GM21825 (cell line): Measurements from ENCODE around the gene ZNF282.
"Not testable (repeated sequence)": the region's sequence is repeated elsewhere in the genome, so short reads cannot be mapped to it uniquely, and the experiment has no call there.

ENCODE experiments used
- ATAC-seq: cut with Tn5 transposase; IDR thresholded peaks from one replicate; pipeline ENCODE4 v1.9.1; 2021; ENCODE audit warnings: mild to moderate bottlenecking, moderate library complexity; ENCODE audit not compliant: unreplicated experiment

The ZNF282 gene

DNA sequence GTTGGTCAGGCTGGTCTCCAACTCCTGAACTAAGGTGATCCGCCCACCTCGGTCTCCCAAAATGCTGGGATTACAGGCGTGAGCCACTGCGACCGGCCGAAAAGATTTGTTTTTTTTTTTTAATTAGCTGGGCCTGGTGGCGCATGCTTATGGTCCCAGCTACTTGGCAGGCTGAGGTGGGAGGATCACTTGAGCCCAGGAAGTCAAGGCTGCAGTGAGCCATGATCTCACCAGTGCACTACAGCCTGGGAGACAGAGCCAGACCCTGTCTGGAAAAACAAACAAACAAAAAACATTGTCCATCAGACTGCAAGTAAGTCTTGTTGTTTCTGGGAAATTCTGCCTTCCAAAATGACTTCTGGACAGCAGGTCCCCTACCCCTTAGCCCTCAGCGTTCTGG lies 27.8 kb downstream of the ZNF282 start:
- ATAC-seq: no peak

DNA sequence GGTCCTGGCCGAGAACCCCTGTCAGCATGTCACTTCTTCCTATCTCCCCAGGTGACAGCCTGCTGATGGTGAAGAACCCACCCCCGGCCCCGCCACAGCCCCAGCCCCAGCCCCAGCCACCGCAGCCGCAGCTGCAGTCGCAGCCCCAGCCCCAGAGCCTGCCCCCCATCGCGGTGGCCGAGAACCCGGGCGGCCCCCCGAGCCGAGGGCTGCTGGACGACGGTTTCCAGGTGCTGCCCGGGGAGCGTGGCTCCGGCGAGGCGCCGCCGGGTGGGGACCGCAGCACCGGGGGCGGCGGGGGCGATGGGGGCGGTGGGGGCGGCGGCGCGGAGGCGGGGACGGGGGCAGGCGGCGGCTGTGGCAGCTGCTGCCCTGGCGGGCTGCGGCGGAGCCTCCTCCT lies 28.4 kb downstream of the ZNF282 start:
- no peak for ATAC-seq

DNA sequence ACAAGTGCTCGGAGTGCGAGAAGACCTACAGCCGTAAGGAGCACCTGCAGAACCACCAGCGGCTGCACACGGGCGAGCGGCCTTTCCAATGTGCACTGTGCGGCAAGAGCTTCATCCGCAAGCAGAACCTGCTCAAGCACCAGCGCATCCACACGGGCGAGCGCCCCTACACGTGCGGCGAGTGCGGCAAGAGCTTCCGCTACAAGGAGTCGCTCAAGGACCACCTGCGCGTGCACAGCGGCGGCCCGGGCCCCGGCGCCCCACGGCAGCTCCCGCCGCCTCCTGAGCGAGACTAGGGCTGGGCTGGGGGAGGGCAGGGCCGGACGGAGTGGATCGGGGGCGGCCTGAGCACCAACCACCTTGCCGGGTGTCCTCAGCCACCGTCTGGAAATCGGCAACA lies 29.0 kb downstream of the ZNF282 start:
- no peak for ATAC-seq

DNA sequence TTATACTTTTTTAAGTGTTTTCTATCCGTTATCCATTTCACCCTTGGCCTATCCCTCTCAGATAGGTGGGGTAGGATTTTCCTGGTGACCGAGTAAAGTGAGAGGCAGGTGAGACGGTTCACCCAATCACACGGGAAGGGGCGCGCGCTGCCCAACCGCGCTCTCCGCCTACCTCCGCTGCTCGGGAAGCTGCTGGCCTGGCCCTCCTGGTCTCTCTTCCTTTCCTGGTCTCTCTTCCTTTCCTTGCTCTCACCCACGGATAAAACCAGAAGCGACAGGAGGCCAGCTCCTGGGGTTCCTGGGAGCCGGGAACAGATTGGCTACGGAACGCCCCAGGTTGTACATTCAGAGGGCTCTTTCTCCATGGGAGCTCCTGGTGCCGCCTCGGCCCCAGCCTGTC lies 29.8 kb downstream of the ZNF282 start:
- ATAC-seq: no peak

DNA sequence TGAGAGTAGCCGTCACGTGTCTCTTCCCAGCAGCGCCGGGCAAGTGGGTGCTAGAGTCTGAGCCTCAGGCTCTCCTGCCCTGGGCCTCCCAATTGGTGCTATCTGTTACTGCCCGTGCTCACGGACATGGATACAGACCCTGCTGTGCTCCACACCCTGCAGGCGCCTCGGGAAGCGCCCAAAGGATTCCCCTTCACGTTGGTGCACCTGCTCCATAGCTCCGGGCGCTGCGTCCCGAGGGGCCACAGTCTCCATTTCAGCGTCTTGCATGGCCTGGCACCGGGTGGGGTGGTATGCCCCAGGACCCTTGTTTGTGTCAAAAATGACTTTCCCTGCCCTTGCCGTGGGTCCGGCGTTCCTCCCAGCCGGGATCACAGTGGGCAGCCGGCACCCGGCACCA lies 30.3 kb downstream of the ZNF282 start:
- no peak for ATAC-seq

DNA sequence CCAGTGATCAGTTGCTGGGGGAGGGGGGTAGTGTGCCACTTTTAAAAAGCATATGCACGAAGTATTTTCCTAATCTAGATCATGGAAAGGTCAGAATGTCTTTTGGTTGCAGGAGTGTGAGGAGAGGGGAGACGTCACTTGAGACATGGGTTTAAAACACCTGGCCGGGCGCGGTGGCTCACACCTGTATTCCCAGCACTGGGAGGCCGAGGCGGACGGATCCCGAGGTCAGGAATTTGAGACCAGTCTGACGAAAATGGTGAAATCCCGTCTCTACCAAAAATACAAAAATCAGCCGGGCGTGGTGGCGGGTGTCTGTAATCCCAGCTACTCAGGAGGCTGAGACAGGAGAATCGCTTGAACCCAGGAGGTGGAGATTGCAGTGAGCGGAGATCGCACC lies 31.0 kb downstream of the ZNF282 start:
- not testable (repeated sequence) for ATAC-seq

DNA sequence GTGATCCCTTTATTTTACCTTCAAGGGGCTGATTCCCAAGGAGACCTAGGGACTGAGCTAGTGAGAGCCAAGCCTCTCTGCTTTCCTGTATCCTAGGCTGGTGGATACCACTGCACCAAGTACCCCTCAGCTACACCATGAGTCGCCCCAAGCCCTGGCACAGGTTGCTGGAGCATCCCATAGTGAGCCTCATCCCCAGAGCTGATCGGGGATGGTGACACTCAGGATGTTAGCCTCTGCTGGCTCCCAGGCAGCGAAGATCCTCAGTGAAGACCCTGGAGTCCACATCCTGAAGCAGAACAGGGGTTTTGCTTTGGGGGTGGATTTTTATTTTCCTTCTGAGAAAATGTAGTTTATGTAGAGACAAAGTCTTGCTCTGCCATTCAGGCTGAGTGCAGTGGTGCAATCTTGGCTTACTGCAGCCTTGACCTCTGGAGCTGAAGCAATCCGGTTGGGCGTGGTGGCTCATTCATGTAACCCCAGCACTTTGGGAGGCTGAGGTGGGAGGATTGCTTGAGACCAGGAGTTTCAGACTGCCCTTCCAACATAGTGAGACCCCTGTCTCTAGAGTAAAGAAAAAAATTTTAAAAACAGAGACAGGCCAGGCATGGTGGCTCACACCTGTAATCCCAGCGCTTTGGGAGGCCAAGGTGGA lies 31.6 kb downstream of the ZNF282 start:
- ATAC-seq: no peak

DNA sequence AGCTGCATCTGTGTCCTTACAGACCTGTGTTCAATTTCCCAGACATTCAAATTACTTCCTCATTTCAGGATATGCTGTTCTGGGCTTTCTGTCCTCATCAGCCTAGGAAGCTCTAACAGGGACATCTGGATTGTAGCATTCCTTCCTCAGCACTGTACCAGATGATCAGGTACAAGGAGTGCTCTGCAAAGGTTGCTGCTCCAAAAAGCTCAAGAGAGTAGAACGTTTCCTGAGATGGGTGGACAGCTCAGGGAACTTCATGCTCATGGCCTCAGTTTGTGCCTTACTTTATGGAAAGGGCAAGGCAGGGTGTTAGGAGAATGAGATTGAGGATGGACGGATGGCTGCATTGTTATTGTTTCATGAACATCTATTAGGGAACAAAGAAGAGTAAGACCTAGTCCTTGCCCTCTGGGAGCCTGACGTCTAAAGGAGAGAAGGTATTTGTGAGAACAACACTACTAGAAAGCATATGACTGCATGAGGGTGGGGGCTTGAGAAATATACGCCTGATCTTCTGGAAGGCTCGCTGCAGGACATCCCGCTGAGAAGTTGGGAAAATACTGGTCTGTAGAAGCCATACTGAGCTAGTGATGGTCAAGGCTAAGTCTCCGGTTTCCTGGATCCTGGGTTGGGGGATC lies 33.6 kb downstream of the ZNF282 start:
- no peak for ATAC-seq

DNA sequence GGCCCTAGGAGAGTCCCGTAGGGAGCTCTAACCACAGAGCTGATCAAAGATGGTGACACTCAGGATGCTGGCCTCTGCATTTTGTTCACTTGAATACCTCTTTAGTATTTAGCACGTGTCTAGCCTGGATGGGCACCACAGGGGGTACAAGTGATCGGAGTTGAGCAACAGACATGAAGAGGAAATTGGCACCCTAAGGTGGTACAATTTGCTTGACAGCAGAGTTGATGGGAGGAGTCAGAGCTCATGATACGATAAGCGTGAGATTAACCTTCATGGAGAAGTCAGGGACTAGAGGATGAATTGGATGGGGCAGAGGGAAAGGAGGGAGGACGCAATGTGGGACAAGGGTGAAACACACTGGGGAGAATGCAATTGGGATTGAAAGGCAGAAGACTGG lies 34.2 kb downstream of the ZNF282 start:
- ATAC-seq: no peak

DNA sequence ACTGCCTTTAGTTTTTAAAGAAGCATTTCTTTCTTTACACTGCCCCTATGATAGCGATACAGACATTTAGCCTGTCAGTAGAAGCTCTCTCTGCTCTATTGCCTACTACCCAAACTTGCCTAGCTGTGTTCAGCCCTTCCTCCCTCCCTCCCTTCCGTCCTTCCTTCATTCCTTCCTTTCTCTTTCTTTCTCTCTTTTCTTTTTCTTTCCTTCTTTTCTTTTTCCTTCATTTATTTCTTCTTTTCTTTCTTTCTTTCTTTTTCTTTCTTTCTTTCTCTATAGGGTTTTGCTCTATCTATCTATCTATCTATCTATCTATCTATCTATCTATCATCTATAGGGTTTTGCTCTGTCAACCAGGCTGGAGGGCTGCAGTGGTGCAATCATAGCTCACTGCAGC lies 37.0 kb downstream of the ZNF282 start:
- no peak for ATAC-seq

DNA sequence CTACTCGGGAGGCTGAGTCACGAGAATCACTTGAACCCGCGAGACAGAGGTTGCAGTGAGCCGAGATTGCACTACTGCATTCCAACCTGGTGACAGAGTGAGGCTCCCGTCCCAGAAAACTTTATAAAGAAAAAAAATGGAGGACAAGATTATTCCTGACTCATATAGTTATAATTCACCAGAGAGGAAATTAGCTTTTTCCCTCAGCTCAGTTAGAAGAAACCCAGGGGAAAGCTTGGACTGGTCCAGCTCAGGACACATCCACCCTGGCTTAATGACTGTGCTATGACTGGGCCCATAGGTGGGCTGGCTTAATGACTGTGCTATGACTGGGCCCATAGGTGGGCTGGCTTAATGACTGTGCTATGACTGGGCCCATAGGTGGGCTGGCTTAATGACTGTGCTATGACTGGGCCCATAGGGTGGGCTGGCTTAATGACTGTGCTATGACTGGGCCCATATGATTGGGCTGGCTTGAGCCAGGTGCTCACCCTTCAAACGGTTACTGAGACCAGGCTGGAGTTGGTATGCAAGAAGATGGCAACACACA lies 38.4 kb downstream of the ZNF282 start:
- not testable (repeated sequence) for ATAC-seq

DNA sequence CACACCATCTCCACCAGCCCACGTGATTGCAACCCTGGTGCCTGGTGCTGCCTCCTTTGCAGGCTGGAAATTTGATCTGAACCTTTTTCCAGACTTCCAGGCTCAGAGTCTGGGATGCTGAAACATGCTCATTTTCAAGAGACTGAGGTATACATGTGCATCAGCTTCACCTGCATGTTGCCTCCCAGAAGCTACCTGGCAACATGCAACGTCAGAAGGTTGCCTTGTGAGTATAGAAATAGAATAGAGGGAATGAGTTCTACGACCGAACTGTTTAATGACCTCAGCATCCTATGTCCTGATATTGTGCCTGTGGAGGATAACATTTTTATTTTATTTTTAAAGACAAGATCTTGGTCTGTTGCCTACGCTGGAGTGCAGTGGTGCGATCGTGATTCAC lies 42.2 kb downstream of the ZNF282 start:
- ATAC-seq: no peak

DNA sequence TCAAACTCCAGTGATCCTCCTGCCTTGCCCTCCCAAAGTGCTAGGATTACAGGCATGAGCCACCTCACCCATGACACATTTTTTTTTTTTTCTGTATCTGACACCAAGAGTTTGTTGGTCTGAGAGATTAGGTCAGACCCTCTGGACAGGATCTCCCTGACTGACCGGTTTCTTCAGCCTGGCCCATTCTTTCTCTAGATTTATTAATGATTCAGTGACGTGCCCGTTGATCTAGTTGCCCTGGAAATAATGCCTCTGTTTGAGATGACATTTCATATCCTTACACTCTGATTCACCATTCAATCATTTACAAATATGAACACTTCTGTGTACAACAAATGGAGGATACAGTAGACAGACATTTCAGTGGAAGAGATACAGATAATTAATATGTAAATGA lies 42.7 kb downstream of the ZNF282 start:
- no peak for ATAC-seq

DNA sequence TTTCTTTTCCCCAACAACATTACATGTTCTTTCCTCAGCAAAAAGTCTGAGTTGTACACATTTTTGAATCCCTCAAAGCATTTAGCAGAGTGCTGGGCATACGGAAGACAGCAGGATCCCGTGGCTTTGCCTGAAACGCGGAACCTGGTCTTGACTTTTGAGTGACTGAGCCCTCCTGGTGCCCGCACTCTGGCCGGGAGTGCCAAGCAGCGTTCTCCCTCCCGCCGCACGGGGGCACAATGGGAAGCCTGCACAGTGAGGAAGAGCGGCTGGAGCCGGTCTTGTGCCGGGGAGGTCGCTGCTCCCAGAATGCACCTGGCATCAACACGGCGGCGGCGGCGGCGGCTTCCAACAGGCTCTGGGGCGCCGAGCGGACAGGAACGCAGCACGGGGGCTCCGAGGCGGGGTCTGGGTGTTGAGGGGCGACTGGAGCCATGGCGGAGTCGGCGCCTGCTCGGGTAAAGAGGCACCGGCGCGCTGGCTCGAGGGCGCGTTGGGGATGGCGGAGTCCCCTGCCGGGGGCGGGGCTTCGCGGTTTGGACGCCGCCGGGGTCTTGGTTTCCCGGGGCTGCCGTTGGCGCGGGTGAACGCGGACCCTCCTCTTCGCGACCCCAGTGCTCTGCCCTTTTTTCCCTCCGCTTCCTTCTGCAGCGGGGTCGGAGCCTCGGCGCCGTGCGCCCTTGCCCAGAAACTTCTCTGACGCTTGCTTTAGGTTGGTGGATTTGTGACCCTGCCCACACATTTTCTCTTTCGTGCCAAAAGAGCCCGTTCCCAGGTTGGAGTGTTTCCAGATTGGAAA lies 44.2 kb downstream of the ZNF282 start, which contains the start of gene ZNF212:
Gene ZNF212, plus strand, starts transcription at position 307 of the 799 bp plus-strand sequence. Its CDS starts 128 bp downstream, at position 435.
- ATAC-seq: peak; percentile 100

DNA sequence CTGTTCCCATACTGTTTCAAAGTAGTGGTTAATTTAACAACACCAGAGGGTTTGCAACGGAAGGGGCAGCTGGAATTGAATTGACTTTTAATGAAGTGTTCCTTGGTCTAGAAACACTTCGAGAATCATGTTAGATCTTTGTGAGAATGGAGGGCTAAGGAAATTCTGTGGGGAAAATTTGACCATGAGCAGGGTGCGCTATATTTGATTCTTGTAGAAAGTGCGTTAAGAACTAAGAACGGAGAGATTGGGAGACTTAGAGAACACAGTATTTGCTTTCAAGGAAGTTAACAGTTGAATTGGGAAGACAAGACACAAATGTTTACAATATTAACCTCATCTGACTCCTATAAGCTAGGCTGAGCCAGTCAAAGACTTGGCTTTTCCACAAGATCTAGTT lies 45.3 kb downstream of the ZNF282 start:
- no peak for ATAC-seq

DNA sequence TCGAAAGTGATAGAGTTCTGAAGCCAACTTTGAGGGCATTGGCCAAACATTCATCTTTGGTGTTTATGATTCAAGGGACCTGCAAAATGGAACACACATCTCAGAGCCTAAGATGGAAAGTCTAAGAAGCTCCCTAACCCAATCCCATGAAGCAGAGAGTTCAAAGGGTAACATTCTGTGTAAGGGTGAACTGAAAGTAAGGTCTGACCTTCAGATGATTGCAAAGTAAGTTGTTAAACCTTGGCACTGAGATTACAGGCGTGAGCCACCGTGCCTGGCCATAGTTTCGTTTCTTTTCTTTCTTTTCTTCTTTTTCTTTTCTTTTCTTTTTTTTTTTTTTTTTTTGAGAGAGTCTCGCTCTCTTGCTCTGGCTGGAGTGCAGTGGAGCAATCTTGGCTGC lies 46.4 kb downstream of the ZNF282 start:
- ATAC-seq: no peak

DNA sequence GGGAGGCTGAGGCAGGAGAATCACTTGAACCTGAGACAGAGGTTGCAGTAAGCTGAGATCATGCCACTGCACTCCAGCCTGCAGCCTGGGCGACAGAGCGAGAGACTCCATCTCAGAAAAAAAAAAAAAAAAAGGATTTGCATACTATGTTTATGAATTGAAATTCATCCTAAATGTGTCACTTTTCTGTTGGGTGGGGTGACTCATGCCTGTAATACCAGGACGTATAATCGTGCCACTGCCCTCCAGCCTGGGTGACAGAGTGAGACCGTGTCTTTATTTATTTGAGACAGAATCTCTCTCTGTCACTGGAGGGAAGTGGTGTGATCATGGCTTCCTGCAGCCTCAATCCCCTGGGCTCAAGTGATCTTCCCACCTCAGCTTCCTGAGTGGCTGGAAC lies 49.9 kb downstream of the ZNF282 start:
- ATAC-seq: peak; percentile 58

DNA sequence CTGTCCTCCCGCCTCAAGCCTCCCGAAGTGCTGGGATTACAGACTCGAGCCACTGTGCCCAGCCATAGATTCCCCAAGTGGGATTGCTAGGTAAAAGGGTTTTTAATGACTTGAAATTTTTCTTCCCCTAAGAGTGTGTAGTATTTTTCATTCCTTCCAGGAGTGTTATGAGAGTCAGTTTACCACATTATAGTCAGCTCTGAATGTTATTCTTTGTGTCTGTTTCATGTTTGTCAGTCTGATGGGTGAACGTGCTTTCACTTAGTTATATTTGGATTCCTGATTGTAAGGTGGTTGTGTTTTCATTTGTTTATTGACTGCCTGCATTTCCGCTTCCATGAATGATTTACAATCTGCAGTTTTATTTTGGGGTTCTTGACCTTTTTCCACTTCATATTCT lies 50.4 kb downstream of the ZNF282 start:
- peak; percentile 9 for ATAC-seq

DNA sequence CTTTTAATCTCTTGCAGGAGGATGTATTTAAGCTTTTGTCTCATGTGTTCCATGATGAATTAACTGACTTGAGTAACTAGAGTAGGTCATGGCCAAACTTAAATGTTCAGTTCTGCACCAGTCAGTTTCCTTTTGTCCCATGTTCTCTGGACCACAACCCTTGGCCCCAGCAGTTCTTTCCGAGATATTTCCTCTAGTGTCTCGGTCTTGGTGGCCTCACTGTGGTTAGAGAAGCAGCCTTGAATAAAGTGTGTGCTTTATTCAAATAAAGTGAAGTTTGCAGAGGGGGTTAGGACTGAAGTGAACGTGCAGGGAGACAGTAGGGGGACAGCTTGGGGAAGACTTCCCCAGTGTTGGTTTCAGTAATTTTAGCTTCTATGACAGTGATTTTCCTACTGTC lies 53.4 kb downstream of the ZNF282 start:
- no peak for ATAC-seq

DNA sequence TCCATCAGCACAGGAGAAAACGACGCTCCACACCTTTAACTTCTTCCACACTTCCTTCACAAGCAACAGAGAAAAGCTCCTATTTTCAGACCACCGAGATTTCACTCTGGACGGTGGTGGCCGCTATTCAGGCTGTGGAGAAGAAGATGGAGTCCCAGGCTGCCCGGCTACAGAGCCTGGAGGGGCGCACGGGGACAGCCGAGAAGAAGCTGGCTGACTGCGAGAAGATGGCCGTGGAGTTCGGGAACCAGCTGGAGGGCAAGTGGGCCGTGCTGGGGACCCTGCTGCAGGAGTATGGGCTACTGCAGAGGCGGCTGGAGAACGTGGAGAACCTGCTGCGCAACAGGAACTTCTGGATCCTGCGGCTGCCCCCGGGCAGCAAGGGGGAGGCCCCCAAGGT lies 54.8 kb downstream of the ZNF282 start:
- ATAC-seq: not testable (repeated sequence)

DNA sequence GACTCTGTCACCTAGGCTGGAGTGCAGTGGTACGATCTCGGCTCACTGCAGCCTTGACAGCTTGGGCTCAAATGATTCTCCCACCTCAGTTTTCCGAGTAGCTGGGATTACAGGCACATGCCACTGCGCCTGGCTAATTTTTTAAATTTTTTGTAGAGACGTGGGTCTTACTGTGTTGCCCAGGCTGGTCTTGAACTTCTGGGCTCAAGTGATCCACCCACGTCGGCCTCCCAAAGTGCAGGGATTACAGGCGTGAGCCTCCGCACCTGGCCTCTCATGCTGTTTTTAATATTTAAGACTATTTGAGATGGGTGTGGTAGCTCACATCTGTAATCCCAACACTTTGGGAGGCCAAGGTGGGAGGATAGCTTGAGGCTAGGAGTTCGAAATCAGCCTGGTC lies 56.2 kb downstream of the ZNF282 start:
- ATAC-seq: not testable (repeated sequence)

DNA sequence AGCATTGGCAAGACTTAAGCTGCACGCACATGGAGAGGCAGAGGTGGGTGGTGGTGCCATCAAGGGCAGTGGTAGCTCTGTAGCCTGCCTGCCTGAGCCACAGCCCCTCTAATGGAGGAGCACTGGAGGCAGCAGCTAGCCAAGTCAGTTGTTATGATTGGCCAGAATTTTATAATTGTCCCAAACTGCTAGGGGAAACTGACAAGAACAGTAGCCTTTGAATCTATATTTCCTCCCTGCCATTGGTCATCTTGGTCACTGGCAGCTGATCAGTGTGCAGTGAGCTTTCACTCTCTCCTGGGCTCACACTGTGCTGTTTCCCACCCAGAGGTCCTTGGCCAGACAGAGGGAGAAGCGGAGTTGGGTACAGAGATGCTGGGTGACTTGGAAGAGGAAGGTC lies 57.0 kb downstream of the ZNF282 start:
- ATAC-seq: no peak
